Neutrophil (primary cell): ENCODE results near the gene TM7SF3.

Experiments
- H3K27ac ChIP-seq: fragments of 200-600 bp; sonication (generic); 2 replicates; pipeline ENCODE4 v1.5.1; 2016; ENCODE audit warnings: mild to moderate bottlenecking, moderate library complexity
- H3K27me3 ChIP-seq: fragments of 200-600 bp; sonication (generic); 2 replicates; pipeline ENCODE4 v1.6.0; 2016; ENCODE audit warnings: mild to moderate bottlenecking
- H3K36me3 ChIP-seq: fragments of 200-600 bp; sonication (generic); 2 replicates; pipeline ENCODE4 v1.5.1; 2017
- H3K4me1 ChIP-seq, 2 experiments: fragments of 200-600 bp in 1 of 2; sonication (generic) in 1 of 2; 1 replicate in 1 of 2; 2 replicates in 1 of 2; pipeline versions ENCODE4 v1.5.1 to v1.6.1; 2013 to 2016; ENCODE audit warnings: low read depth in 1 of 2, low read length in 1 of 2, mild to moderate bottlenecking in 1 of 2, moderate library complexity in 1 of 2; ENCODE audit not compliant: control insufficient read depth in 1 of 2, insufficient read depth in 1 of 2
- H3K4me3 ChIP-seq, 2 experiments: fragments of 200-600 bp in 1 of 2; sonication (generic) in 1 of 2; 1 replicate in 1 of 2; 2 replicates in 1 of 2; pipeline ENCODE4 v1.5.1; 2013 to 2016; ENCODE audit warnings: low read depth in 1 of 2, low read length in 1 of 2, mild to moderate bottlenecking in 1 of 2, moderate library complexity in 1 of 2
- H3K9me3 ChIP-seq: fragments of 200-600 bp; sonication (generic); 2 replicates; pipeline ENCODE4 v1.5.1; 2016
- TF ChIP-seq, protein P1 (sequence below): fragments of 200-600 bp; sonication (generic); IDR thresholded peaks from 2 replicates; pipeline ENCODE4 v1.5.1; 2016; ENCODE audit warnings: antibody characterized with exemption

The TM7SF3 gene

DNA sequence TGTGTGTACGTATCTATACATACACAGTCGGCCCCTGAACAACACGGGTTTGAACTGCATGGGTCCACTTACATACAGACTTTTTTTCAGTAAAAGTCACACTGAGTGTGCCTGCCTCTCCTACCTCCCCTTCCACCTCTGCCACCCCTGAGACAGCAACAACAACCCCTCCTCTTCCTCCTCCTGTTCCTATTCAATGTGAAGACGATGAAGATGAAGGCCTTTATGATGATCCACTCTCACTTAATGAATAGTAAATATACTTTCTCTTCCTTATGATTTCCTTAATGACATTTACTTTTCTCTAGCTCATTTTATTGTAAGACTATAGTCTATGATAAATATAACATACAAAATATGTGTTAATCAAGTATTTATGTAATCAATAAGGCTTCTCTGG is 25.5 kb downstream of the TM7SF3 start:
- no peaks in the 10 kb centered on the region for H3K27me3 ChIP-seq
- H3K36me3 ChIP-seq, result peaks cover 14% of the 10 kb centered on the region
- H3K9me3 ChIP-seq, result no peaks in the 10 kb centered on the region
- H3K4me3 ChIP-seq, result no peak overlapping the region
- peaks cover 4 to 8% of the 10 kb centered on the region in 2 experiments for H3K4me1 ChIP-seq
- H3K27ac ChIP-seq, result peak overlapping the region; percentile 25
- TF ChIP-seq, protein P1, sequence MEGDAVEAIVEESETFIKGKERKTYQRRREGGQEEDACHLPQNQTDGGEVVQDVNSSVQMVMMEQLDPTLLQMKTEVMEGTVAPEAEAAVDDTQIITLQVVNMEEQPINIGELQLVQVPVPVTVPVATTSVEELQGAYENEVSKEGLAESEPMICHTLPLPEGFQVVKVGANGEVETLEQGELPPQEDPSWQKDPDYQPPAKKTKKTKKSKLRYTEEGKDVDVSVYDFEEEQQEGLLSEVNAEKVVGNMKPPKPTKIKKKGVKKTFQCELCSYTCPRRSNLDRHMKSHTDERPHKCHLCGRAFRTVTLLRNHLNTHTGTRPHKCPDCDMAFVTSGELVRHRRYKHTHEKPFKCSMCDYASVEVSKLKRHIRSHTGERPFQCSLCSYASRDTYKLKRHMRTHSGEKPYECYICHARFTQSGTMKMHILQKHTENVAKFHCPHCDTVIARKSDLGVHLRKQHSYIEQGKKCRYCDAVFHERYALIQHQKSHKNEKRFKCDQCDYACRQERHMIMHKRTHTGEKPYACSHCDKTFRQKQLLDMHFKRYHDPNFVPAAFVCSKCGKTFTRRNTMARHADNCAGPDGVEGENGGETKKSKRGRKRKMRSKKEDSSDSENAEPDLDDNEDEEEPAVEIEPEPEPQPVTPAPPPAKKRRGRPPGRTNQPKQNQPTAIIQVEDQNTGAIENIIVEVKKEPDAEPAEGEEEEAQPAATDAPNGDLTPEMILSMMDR, result no peak

DNA sequence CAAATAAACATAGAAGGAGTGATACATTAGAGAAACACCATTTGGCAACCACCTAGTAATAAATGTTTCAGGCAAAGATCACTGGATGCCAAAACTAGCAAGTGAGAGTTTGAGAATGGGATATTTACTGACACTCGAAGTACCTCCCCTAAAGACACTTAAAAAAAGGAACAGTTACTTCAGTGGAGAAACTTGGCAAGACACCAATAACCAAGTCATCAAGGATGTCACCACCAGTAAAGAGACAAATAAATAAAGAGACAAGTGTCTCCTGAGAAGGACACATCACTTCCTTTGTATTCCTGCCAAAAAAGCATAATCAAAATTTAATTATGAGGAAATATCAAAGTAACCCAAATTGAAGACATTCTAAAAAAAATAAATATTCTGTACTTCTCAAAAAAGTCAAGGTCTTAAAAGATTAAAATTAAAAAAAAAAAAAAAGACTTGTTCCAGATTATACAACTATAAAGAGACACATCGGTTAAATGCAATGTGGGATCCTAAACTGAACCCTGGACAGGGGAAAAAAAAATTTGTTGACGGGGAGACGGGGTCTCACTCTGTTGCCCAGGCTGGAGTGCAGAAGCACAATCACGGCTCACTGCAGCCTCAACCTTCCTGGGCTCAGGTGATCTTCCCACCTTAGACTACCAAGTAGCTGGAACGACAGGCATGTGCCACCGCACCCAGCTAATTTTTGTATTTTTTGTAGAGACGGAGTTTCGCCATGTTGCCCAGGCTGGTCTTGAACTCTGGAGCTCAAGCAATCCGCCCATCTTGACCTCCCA is 26.4 kb downstream of the TM7SF3 start:
- peaks cover 4 to 8% of the 10 kb centered on the region in 2 experiments for H3K4me1 ChIP-seq
- H3K27ac ChIP-seq, result peak overlapping the region; percentile 25
- no peaks in the 10 kb centered on the region for H3K9me3 ChIP-seq
- H3K27me3 ChIP-seq, result no peaks in the 10 kb centered on the region
- TF ChIP-seq, protein P1, result no peak
- peaks cover 14% of the 10 kb centered on the region for H3K36me3 ChIP-seq
- no peak overlapping the region for H3K4me3 ChIP-seq

DNA sequence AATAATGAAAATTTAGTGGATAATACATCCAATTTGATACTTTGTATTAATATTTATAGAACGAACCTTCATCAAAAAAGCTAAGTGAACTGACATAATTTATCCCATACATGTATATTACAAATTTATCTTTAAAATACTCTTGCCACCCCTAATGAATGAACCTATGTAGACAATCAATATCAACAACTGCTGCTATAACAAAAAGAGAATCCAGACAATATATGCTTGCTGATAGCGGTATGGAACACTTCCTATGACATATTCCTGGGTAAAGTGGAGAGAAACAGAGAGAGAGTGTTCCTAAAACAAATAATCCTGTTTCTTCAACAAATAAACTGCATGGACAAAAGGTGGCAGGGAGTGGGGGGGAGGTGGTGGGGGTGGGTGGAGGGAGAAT is 31.3 kb downstream of the TM7SF3 start:
- Histone ChIP-seq H3K4me1 (peaks cover 4 to 6% of the 10 kb centered on the region in 2 experiments), H3K4me3 (no peak overlapping the region), H3K27ac (no peak overlapping the region), H3K27me3 (no peaks in the 10 kb centered on the region), H3K9me3 (no peaks in the 10 kb centered on the region), H3K36me3 (peaks cover 19% of the 10 kb centered on the region)
- TF ChIP-seq, protein P1, result no peak

DNA sequence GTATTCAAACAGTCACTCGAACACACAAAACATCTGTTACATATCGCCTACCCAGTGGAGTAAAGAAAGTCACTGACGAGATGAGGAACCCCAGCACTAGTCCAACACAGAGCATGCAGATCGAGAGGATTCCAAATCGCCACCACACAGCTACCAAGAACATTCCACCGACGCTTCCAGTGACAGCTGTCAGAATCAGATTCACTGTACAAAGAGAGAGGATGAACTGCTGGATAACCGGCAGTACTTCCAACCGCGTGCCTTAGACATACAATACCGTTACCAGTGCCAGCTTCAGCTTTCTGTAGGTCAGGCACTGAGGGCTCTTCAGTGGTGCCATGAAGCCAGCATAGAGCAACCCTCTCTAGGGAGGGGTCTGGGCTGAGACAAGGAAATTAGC is 34.5 kb downstream of the TM7SF3 start:
- Histone ChIP-seq H3K4me3 (no peak overlapping the region), H3K27me3 (no peaks in the 10 kb centered on the region), H3K36me3 (peaks cover 21% of the 10 kb centered on the region), H3K9me3 (no peaks in the 10 kb centered on the region), H3K4me1 (peaks cover 8% of the 10 kb centered on the region in 2 experiments), H3K27ac (no peak overlapping the region)
- TF ChIP-seq, protein P1, result no peak

DNA sequence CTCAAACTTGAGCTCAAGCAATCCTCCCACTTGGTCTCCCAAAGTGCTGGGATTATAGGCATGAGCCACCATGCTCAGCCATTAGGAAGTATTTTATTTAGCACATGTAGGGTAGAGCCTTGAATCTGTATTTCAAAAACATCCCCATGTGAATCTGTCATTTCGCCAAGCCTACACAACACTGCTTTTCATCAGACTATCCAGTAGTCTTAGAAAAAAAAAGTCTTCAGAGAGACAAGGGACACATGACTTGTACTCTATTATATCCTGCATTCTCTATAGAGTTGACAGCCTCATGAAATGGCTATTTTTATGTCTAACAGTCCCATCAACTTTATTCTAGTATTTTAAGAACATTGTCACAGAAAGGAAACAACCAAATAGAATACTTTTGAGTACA is 35.4 kb downstream of the TM7SF3 start:
- Histone ChIP-seq H3K36me3 (peaks cover 30% of the 10 kb centered on the region), H3K27me3 (no peaks in the 10 kb centered on the region), H3K4me3 (no peak overlapping the region), H3K4me1 (peaks cover 8% of the 10 kb centered on the region in 2 experiments), H3K9me3 (no peaks in the 10 kb centered on the region), H3K27ac (no peak overlapping the region)
- TF ChIP-seq, protein P1, result no peak
